H1 (cell line): ENCODE results near the gene HOOK1. TPM values are rescaled to one million over a fixed set of nuclear protein-coding genes. Genes with fewer than 3 reads are reported as not detected.

ENCODE experiments used
- CTCF ChIA-PET: fragments of 300-600 bp; sonication (Branson Sonifier 250); formaldehyde crosslinking; loops from one replicate; lab custom pipeline; 2021; ENCODE audit not compliant: partially characterized antibody; lab: Charles Lee
- POLR2A ChIA-PET: fragments of 300-600 bp; sonication (Branson Sonifier 250); formaldehyde crosslinking; loops from one replicate; lab custom pipeline; 2021; ENCODE audit warnings: inconsistent platforms; ENCODE audit not compliant: partially characterized antibody; lab: Charles Lee
- DNase-seq, 2 experiments: peaks; one replicate each; pipeline versions ENCODE4 v3.0.0 to v3.0.0-alpha.2; 2010 to 2022; ENCODE audit warnings: low spot score in 2 of 2, low read depth in 1 of 2, mixed read lengths in 1 of 2
- FAIRE-seq: peaks from 2 replicates; lab custom pipeline; 2011; peaks lifted over from hg19 to GRCh38; lab: Jason Lieb, UNC
- H2AFZ ChIP-seq: 2 replicates; pipeline ENCODE4 v1.8.1; 2012; ENCODE audit warnings: low read length, inconsistent platforms
- H2AK5ac ChIP-seq: 2 replicates; pipeline ENCODE4 v1.6.1; 2013; ENCODE audit warnings: low read depth, low read length
- H2BK120ac ChIP-seq: replicated peaks from 2 replicates; pipeline ENCODE3; 2013; ENCODE audit warnings: low read depth, low read length, inconsistent platforms
- H2BK12ac ChIP-seq: 2 replicates; pipeline ENCODE4 v1.6.1; 2013; ENCODE audit warnings: low read depth, low read length
- H2BK15ac ChIP-seq: 2 replicates; pipeline ENCODE4 v1.6.1; 2013; ENCODE audit warnings: low read length
- H2BK20ac ChIP-seq: 2 replicates; pipeline ENCODE4 v1.6.1; 2013; ENCODE audit warnings: low read length
- H2BK5ac ChIP-seq: 2 replicates; pipeline ENCODE4 v1.6.1; 2013; ENCODE audit warnings: low read depth, low read length
- H3K14ac ChIP-seq: 2 replicates; pipeline ENCODE4 v1.6.1; 2013; ENCODE audit warnings: inconsistent platforms; ENCODE audit not compliant: insufficient read length
- H3K18ac ChIP-seq: 2 replicates; pipeline ENCODE4 v1.6.1; 2013; ENCODE audit warnings: low read length; ENCODE audit errors: extremely low read depth
- H3K23ac ChIP-seq: 2 replicates; pipeline ENCODE4 v1.6.1; 2013; ENCODE audit warnings: inconsistent platforms; ENCODE audit not compliant: insufficient read length
- H3K23me2 ChIP-seq: 2 replicates; pipeline ENCODE4 v1.6.1; 2013; ENCODE audit warnings: low read depth, low read length
- H3K27ac ChIP-seq: 2 replicates; pipeline ENCODE4 v1.6.1; 2011; ENCODE audit warnings: low read depth, low read length, inconsistent platforms
- H3K27me3 ChIP-seq, 4 experiments: replicated peaks in 1 of 4; 1 replicate in 1 of 4; 2 replicates in 3 of 4; pipeline versions ENCODE4 v1.6.1 to v1.8.1; 2011 to 2013; ENCODE audit warnings: low read length in 3 of 4, mild to moderate bottlenecking in 3 of 4, inconsistent platforms in 2 of 4, mixed read lengths in 2 of 4, moderate library complexity in 1 of 4; ENCODE audit not compliant: control insufficient read depth in 3 of 4, insufficient read depth in 3 of 4; ENCODE audit errors: extremely low read depth in 1 of 4
- H3K36me3 ChIP-seq, 4 experiments: 2 replicates each; pipeline versions ENCODE4 v1.6.1 to v1.8.1; 2011 to 2013; ENCODE audit warnings: mild to moderate bottlenecking in 4 of 4, low read length in 3 of 4, moderate library complexity in 2 of 4, control low read depth in 1 of 4, inconsistent platforms in 1 of 4; ENCODE audit not compliant: insufficient read depth in 4 of 4, control insufficient read depth in 2 of 4
- H3K4ac ChIP-seq: replicated peaks from 2 replicates; pipeline ENCODE3; 2013; ENCODE audit warnings: low read length, low read depth, mixed read lengths, inconsistent platforms; ENCODE audit not compliant: insufficient read length
- H3K4me1 ChIP-seq, 4 experiments: replicated peaks in 1 of 4; 1 replicate in 1 of 4; 2 replicates in 3 of 4; pipeline versions ENCODE4 v1.6.1 to v1.8.1; 2011 to 2013; ENCODE audit warnings: low read length in 3 of 4, inconsistent platforms in 2 of 4, mixed read lengths in 1 of 4; ENCODE audit not compliant: insufficient read depth in 4 of 4, control insufficient read depth in 3 of 4
- H3K4me2 ChIP-seq, 2 experiments: 2 replicates each; pipeline versions ENCODE4 v1.6.1 to v1.8.1; 2011 to 2013; ENCODE audit warnings: low read depth in 2 of 2, low read length in 2 of 2, control low read depth in 1 of 2, inconsistent platforms in 1 of 2, mild to moderate bottlenecking in 1 of 2; ENCODE audit not compliant: insufficient read depth in 1 of 2
- H3K4me3 ChIP-seq, 4 experiments: fragments of 200-600, 300-600 bp in 1 of 4; sonication (generic), shearing (Covaris generic), sonication (Bioruptor Twin) in 1 of 4; 2 replicates each; pipeline versions ENCODE4 v1.5.1 to v1.8.1; 2011 to 2016; ENCODE audit warnings: low read length in 4 of 4, low read depth in 3 of 4, control low read depth in 2 of 4, inconsistent platforms in 2 of 4, mild to moderate bottlenecking in 2 of 4, mixed read lengths in 1 of 4, moderate library complexity in 1 of 4; ENCODE audit not compliant: insufficient read depth in 2 of 4; ENCODE audit errors: extremely low read depth in 1 of 4
- H3K56ac ChIP-seq: replicated peaks from 2 replicates; pipeline ENCODE3; 2013; ENCODE audit warnings: low read depth, mild to moderate bottlenecking, mixed read lengths, low read length, inconsistent platforms; ENCODE audit not compliant: insufficient read length
- H3K79me1 ChIP-seq: 2 replicates; pipeline ENCODE4 v1.6.1; 2013; ENCODE audit warnings: low read depth, low read length, control low read depth
- H3K79me2 ChIP-seq, 2 experiments: 2 replicates each; pipeline versions ENCODE4 v1.6.1 to v1.8.1; 2012 to 2013; ENCODE audit warnings: low read length in 2 of 2, mild to moderate bottlenecking in 2 of 2, inconsistent platforms in 1 of 2; ENCODE audit not compliant: insufficient read depth in 2 of 2, control insufficient read depth in 1 of 2
- H3K9ac ChIP-seq, 4 experiments: replicated peaks in 1 of 4; 1 replicate in 1 of 4; 2 replicates in 3 of 4; pipeline versions ENCODE4 v1.6.1 to v1.8.1; 2011 to 2013; ENCODE audit warnings: low read depth in 3 of 4, low read length in 3 of 4, control low read depth in 2 of 4, mild to moderate bottlenecking in 2 of 4, moderate library complexity in 2 of 4, inconsistent platforms in 1 of 4; ENCODE audit errors: extremely low read depth in 1 of 4
- H3K9me3 ChIP-seq, 2 experiments: 2 replicates each; pipeline versions ENCODE4 v1.6.1 to v1.8.1; 2012 to 2013; ENCODE audit warnings: mild to moderate bottlenecking in 2 of 2, moderate library complexity in 2 of 2, control low read depth in 1 of 2, inconsistent platforms in 1 of 2, low read depth in 1 of 2, low read length in 1 of 2, mixed read lengths in 1 of 2; ENCODE audit not compliant: insufficient read depth in 2 of 2
- H4K20me1 ChIP-seq, 2 experiments: replicated peaks in 1 of 2; 2 replicates each; pipeline versions ENCODE3 to v1.8.1; 2011 to 2013; ENCODE audit warnings: inconsistent platforms in 2 of 2, low read length in 2 of 2, mild to moderate bottlenecking in 1 of 2; ENCODE audit not compliant: insufficient read depth in 2 of 2, control insufficient read depth in 1 of 2
- H4K5ac ChIP-seq: 2 replicates; pipeline ENCODE4 v1.6.1; 2013; ENCODE audit warnings: low read length, low read depth, mixed read lengths, inconsistent platforms; ENCODE audit not compliant: insufficient read length
- H4K8ac ChIP-seq: 2 replicates; pipeline ENCODE4 v1.8.0; 2013; ENCODE audit warnings: mild to moderate bottlenecking, moderate library complexity, low read length, inconsistent platforms; ENCODE audit not compliant: insufficient read depth; ENCODE audit errors: extremely low read depth
- H4K91ac ChIP-seq: replicated peaks from 2 replicates; pipeline ENCODE3; 2013; ENCODE audit warnings: low read length, mixed read lengths, inconsistent platforms; ENCODE audit not compliant: insufficient read length
- KDM4A ChIP-seq: IDR thresholded peaks from one replicate; pipeline ENCODE4 v1.7.1; 2012; ENCODE audit warnings: low read depth, mild to moderate bottlenecking, moderate library complexity, low read length, inconsistent platforms; ENCODE audit not compliant: severe bottlenecking
- MAFK ChIP-seq: IDR thresholded peaks from 2 replicates; pipeline ENCODE4 v1.6.1; 2012; ENCODE audit warnings: low read depth, mild to moderate bottlenecking, improper control_type of control experiment, low read length
- WGBS, 2 experiments: shearing (Covaris generic) in 1 of 2; methylation state at CpG; one replicate each; pipeline versions ENCODE4 v1.1.6 to v1.1.7; 2013 to 2015; ENCODE audit warnings: low lambda C conversion rate in 2 of 2, mixed read lengths in 2 of 2, inconsistent platforms in 1 of 2, low coverage in 1 of 2, missing lambda C conversion rate in 1 of 2; ENCODE audit not compliant: insufficient replicate concordance in 2 of 2, insufficient coverage in 1 of 2, insufficient read length in 1 of 2; ENCODE audit errors: extremely low coverage in 1 of 2, missing lambda C conversion rate in 1 of 2; 5-methylcytosine and 5-hydroxymethylcytosine counted together
- polyA plus RNA-seq, 7 experiments: library from polyadenylated mRNA; depleted of rRNA in 3 of 7; stranded (reverse) in 5 of 7; unstranded in 2 of 7; fragments of >200 nt in 5 of 7; fragments of 200-250 nt in 2 of 7; gene quantifications; 1 replicate in 5 of 7; 2 replicates in 1 of 7; 4 replicates in 1 of 7; pipeline versions ENCODE4 v1.2.1 to v1.2.3, GENCODE V29; 2011 to 2013; ENCODE audit warnings: missing spikeins in 2 of 7, mixed read lengths in 2 of 7
- total RNA-seq: library from RNA; stranded (reverse); fragmentation: NEBNext Ultra II Directional; extraction: Animal tissue kit (Norgen Biotek cat#: 25700); gene quantifications from 2 replicates; pipeline ENCODE4 v1.2.1, GENCODE V29; 2021

HOOK1 gene
- total and polyA plus RNA-seq, 2 of the 8 experiments (the other 6 are each of a cell fraction or from before 2014, with no cell fraction given), result 5.6 to 34.5 TPM

DNA sequence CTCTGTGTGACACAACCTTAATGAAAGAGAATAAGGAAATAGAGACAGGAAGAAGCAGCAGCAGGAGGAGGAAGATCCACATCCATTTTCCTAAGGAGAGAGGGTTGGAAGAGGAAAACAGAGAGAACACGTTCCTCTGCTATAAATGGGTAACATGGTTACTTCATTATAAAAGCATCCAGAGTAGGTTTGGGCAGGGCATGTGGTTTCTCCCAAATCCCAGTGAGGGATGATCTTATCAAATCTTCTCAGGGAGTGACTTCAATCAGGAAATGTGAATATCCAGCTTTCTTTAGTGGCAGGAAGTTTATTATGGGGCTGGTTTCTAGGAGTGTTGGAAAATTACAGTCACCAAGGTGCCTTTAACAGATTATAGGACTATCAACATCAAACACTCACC, 100.8 kb downstream of the HOOK1 start:
- Histone ChIP-seq H2BK20ac (no peak overlapping the region), H3K9ac (no peak overlapping the region), H3K4me1 (no peaks in the 10 kb centered on the region), H2AK5ac (no peak overlapping the region), H4K5ac (no peak overlapping the region), H3K79me1 (no peaks in the 10 kb centered on the region), H3K56ac (no peak overlapping the region), H4K8ac (no peak overlapping the region), H3K4me2 (no peak overlapping the region), H3K27ac (no peak overlapping the region), H2BK5ac (no peak overlapping the region), H3K27me3 (no peaks in the 10 kb centered on the region), H4K20me1 (no peaks in the 10 kb centered on the region), H3K4me3 (no peak overlapping the region), H3K9me3 (no peaks in the 10 kb centered on the region), H3K79me2 (no peaks in the 10 kb centered on the region), H3K23me2 (peaks cover 2% of the 10 kb centered on the region; the same call in 1 of the 2 replicates), H3K14ac (no peak overlapping the region), H3K36me3 (no peaks in the 10 kb centered on the region), H4K91ac (no peak overlapping the region), H3K18ac (no peak overlapping the region), H2AFZ (no peak overlapping the region), H2BK12ac (no peak overlapping the region), H3K23ac (no peak overlapping the region), H3K4ac (no peak overlapping the region), H2BK120ac (no peak overlapping the region), H2BK15ac (no peak overlapping the region)
- 100% methylated on average over 1 of the region's 1 CpG; no CpG with 5 or more reads in 1 of the 2 experiments for WGBS, 2 experiments
- CTCF ChIA-PET, result interaction anchor here (2.3 to 3.2 kb wide), 2 partner anchors 13 to 31 kb away, joined by 12 to 20 read pairs; no protein-coding TSS in a partner anchor
- FAIRE-seq (no peak), DNase-seq (no peak)
- POLR2A ChIA-PET, result no interaction called here
- TF ChIP-seq KDM4A (no peak), MAFK (no peak)
